Astrocyte (in vitro differentiated cells and primary cell): ENCODE results near the gene CSNK1D.

Source experiments
- CTCF ChIP-seq: IDR thresholded peaks from 2 replicates; pipeline ENCODE4 v1.5.1; 2011; ENCODE audit warnings: low read depth, mild to moderate bottlenecking, inconsistent platforms, low read length, moderate library complexity; ENCODE audit not compliant: insufficient read depth
- EZH2 ChIP-seq: IDR thresholded peaks from 2 replicates; pipeline ENCODE4 v1.6.1; 2012; ENCODE audit warnings: mild to moderate bottlenecking, low read length, inconsistent platforms; ENCODE audit not compliant: insufficient read depth

- TF ChIP-seq CTCF (no peak), EZH2 (no peak)
Observed at GRCh38 chr17:82317394-82318168, 44.1 kb upstream of the CSNK1D start, which contains the start of gene CD7.
